Measurements from ENCODE around the gene CD7.

The CD7 gene

DNA sequence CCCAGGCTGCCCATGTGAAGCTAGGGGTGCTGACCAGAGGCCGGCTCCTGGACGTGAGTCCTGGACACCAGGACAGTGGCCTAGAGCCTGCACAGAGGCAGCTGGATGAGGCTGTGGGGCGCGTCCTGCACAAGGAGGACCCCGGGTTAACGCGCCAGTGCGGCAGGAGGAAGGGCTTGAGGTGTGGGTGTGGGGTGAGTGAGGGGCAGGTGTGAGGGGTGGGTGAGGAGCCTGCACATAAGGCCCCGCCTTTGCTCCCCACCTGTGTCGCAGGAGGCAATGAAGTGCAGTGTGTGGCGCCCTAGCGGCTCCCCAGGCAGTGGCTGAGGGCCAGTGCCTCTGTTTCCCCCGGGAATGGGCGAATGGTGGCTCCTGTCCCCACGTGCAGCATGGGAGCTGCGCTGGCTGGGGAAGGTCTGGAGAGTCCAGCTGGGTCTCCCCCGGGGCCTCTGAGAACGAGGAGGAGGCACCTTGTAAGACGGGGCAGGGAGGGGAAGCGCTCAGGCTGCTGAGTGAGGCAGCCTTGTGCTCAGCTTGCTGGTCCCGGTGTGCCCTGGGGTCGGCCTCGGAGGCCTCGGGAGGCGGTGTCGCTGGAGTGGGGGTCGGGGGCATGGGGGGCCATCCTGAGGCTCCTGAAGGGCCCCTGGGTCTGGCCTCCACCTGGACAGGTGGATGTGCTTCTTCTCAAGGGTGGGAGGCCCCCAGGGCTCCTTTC lies 3.2 kb downstream of the CD7 start:
- DNase-seq = no peak

DNA sequence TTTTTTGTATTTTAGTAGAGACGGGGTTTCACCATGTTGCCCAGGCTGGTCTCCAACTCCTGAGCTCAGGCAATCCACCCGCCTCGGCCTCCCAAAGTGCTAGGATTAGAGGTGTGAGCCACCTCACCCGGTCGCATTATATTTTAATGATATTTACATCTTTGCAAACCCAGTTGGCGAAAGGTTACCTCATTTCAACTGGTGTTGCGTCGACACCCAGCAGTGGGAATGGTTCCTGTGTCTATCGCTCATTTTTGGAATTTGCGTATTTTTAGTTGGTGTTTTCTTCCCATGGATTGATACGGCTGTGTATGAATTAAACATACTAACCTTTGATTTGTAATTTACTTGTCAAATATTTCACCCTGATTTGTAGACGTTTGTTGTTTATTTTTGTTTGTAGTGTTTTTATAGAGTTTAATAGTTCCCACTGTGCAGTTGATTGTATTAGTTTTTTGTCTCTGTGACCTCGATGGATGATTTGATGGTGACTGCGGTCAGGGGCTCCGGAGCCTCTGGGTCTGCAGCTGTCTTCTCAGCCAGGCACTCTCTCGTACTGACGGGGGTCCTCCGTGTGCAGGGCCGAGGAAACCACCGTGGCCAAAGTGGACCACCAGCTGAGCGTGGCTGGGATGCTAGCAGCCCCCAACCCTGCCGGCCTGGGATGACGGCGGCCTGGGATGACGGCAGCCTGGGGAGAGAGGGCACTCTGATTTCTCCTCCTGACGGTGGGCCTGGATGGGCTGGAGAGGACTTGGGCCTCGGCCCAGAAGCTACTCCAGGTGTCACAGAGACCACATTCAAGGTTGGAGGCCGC lies 4.0 kb downstream of the CD7 start:
- no peak for DNase-seq

DNA sequence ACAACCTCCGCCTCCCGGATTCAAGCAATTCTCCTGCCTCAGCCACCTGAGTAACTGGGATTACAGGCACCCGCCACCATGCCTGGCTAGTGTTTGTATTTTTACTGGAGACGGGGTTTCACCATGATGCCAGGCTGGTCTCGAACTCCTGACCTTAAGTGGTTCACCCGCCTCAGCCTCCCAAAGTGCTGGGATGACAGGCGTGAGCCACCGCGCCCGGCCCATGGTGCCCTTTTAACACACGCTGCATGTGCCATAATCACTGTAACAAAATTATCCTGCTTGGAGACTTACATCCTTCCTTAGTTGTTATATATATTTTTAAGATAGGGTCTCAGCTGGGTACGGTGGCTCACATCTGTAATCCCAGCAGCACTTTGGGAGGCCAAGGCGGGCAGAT lies 5.4 kb downstream of the CD7 start:
- no peak for DNase-seq

DNA sequence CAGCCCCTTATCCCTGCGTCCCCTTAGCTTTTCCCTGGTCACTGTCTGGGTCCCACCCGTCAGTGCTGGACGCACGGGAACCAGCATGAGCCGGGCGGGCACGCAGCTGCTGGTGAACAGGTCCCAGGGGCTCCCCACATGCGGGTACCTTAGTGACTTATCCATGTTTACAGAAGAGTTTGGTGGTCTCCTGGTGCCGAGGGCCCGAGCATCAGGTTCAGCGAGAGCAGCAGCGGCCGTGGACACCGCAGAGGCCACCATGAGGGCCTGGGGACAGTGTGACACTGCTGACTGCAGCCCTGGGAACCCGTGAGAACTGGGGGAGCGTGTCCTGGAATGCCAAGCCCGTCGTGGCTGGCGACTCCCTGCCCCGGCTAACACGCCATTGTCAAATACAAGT lies 6.5 kb downstream of the CD7 start:
- no peak for DNase-seq

- no peak for DNase-seq
Observed at GRCh38 chr17:82309656-82310570, 7.5 kb downstream of the CD7 start.

- DNase-seq = no peak
Observed at GRCh38 chr17:82305727-82306300, 11.6 kb downstream of the CD7 start.

- DNase-seq = no peak
Observed at GRCh38 chr17:82304826-82305726, 12.3 kb downstream of the CD7 start.

DNA sequence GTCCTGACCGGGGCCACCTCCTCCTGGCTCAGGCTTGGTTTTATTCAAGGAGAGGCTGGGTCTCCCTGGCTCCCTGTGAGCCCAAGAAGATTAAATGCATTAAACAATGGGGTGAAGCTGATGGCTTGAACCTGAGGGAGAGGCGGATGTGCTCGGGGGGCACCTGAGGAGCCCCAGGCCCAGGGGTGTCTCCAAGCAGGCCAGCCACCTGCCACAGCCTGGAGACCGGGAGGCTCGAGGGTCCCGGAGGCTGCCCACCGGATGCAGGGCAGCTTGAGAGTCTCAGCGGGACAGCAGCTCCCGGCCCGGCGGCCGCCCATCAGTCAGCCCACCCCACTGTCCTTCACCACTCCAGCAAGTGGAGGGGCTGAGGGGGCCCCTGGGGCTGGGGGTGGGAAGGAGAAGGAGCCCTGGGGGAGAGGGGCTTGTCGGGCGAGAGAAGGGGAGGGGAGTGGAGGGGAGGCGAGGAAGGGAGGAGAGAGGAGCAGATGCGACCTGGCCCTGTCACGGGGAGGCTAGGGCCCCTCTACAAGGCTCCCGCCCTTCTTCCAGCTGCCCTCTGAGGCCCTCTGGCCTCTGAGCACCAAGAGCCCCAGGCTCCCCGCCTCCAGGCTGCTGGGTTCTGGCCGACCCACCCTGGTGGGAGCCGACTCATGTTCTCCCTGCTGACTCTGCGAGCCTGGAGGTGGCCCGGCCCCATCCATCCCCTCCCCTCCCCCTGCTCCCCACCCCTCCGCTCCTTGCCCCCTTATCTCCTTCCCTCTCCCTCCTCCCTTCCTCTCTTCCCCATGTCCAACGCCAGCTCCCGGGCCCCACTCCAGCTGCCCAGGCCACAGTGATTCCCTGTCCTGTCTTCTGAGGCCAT lies 13.2 kb downstream of the CD7 start:
- DNase-seq = no peak

DNA sequence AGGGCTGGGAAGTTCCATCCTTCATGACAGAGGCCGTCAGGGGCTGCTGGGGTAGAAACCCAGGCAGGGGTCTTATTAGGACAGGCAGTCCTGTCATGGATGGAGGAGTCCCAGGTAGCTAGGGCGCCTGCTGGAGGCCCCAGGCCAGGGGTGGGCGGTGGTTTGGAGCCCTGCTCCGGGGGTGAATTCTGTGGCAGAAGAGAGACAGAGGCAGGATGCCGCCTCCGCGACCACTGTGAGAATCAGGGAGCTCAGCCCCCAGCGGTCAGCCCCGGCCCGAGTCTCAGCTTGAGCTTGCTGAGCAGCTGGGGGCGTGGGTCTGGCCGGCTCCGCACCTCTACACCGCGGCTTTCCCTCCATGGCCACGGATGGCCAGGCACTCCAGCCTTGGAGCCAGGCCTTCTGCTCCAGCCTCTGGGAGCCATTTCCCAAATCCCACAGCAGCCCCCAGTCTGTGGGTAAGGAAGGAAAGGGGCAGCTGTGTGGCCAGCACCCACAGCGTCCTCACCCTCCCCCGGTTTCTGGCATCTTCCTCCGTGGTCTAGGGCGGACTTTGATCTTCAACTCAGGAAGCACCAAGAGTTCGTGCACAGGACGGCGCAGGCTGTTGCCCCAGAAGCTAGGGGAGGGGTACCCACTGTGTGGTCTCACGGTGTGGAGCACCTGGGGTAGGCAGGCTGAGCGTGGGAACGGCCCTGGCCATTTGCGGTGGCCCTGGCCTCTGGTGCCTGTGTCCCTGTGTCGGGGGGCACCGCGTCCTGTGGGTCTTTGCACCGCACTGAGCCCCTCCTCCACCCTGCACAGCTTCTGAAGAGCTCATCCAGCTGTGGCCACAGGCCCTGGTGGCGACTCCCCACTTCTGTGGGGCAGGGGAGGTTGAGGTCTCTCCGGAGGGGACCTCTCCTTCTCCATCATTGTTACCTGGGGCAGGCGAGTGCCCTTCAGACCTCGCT lies 14.1 kb downstream of the CD7 start:
- no peak for DNase-seq

GRCh38 chr17:82302568-82302963 lies 14.8 kb downstream of the CD7 start:
- DNase-seq = no peak

DNA sequence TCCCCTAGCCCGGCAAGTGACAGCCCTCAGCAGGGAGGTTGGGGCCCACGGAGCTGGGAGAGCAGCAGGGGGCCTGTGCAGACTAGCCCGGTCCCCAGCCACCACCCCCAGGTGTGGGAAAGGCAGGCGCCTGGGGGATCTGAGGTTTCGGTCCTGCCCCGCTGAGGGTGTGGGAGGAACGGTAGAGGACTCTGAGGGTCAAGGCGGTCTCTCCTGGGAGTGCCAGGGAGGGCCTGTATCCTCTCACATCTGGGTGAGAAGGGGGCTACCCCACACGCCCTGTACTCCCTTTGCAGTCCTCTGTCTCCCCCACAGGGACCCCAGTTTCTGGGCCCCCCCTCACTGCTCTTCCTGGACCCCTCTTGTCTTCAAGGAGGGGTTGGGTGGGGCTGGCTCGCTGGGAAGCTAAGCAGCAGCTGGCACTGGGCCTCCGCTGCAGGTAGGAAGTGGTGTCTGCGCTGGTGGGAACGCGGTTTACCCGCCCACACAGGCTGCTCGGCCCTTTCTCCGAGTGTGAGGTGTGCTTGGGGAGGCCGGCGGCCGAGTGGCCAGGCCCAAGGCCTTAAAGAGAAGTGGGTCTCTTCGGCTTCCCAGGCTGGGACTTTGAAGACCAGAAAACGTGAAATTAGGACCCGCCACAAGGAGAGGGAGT lies 15.4 kb downstream of the CD7 start:
- DNase-seq = no peak

GRCh38 chr17:82301300-82301915 lies 16.0 kb downstream of the CD7 start:
- no peak for DNase-seq

DNA sequence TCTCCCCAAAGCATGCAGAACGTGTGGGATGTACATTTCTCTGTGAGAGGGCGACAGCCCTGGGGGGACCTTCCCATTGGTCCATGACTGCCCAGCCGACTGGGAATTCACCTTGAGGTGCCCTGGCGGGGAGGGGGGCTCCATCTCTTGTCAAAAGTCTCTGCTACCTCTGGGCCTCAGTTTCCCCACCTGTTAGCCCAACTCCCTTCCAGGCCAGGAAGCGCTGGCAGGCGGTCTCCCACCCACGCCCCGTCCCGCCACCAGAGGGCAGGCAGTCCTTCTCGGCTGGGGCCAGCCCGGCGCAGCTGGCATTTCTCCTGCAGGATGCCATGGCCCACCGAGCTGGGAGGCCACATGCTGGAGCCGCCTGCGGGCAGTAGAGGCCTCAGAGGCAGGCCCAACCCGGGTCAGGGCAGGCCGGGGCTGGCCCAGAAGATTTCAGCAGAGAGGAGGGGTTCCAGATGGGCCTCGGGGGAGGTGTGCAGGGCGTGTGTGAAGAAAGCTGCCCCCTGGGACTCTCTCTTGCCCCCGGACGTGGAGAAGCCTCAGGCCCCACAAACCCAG lies 16.6 kb downstream of the CD7 start:
- DNase-seq = peak; percentile 47

DNA sequence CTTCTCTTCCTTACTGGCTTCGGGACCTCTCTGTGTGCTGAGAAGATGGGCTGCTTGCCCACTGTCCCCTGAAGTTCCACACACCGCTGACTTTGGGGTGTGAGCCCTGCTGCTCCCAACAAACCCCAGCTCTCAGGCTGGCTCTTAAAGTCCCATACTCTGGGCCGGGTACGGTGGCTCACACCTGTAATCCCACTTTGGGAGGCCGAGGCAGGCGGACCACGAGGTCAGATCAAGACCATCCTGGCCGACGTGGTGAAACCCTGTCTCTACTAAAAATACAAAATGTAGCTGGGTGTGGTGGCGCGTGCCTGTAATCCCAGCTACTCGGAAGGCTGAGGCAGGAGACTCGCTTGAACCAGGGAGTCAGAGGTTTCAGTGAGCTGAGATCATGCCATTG lies 17.2 kb downstream of the CD7 start:
- no peak for DNase-seq

- DNase-seq = no peak
Observed at GRCh38 chr17:82299452-82299851, 18.0 kb downstream of the CD7 start.

- no peak for DNase-seq
Observed at GRCh38 chr17:82298538-82299421, 18.6 kb downstream of the CD7 start.

Data from NCI-H1694 treated with DMSO at 0.1 percent for 48 hours (cell line).